Endothelial cell of umbilical vein (primary cell): ENCODE data around the gene FANK1.

Source experiments
- CTCF ChIP-seq, 2 donors: IDR thresholded peaks; 1 replicate in 1 of 2; 2 replicates in 1 of 2; pipeline ENCODE4 v1.5.1; 2011; ENCODE audit warnings: low read length in 2 of 2, mild to moderate bottlenecking in 2 of 2, moderate library complexity in 2 of 2, control low read depth in 1 of 2, inconsistent platforms in 1 of 2, low read depth in 1 of 2; ENCODE audit not compliant: insufficient read depth in 1 of 2; ENCODE audit errors: extremely low read depth in 1 of 2
- EZH2 ChIP-seq: IDR thresholded peaks from 2 replicates; pipeline ENCODE4 v1.6.1; 2012; ENCODE audit warnings: borderline replicate concordance, low read depth, mild to moderate bottlenecking, moderate library complexity, low read length, inconsistent platforms; ENCODE audit not compliant: severe bottlenecking
- POLR2AphosphoS5 ChIP-seq: IDR thresholded peaks from 2 replicates; pipeline ENCODE4 v1.6.1; 2012; ENCODE audit warnings: low read depth, mild to moderate bottlenecking, control low read depth, low read length, moderate library complexity; ENCODE audit not compliant: insufficient read depth

DNA sequence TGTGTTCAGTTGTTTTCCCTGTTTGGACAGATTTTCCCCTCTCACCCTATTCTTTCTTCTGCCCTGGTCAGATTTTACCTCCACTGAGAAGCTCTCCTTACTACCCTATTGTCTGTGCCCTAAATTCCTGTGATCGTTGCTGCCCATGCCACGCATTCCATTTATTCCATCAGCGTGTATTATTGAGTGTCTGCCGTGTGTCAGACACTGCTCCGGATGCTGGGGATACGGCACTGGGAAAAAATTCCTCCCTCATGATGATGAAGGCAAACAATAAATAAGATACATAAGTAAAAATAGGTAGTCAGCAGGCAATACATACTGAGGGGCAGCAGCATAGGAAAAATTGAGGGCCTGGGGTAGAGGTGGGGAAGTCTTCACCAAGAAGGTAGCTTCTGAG, 86.8 kb downstream of the FANK1 start:
- TF ChIP-seq CTCF (IDR thresholded peaks at IDR 0.05; ENCODE audit: extremely low read depth in 1 of 2, insufficient read depth in 1 of 2, low read depth in 1 of 2, low read length in 2 of 2), result no peak
- TF ChIP-seq EZH2, result no peak
- no peak for TF ChIP-seq POLR2AphosphoS5
